ENCODE measurements around the gene INAFM2.

The INAFM2 gene

GRCh38 chr15:40287968-40288367 is 35.5 kb upstream of the INAFM2 start:
- DNase-seq = no peak

DNA sequence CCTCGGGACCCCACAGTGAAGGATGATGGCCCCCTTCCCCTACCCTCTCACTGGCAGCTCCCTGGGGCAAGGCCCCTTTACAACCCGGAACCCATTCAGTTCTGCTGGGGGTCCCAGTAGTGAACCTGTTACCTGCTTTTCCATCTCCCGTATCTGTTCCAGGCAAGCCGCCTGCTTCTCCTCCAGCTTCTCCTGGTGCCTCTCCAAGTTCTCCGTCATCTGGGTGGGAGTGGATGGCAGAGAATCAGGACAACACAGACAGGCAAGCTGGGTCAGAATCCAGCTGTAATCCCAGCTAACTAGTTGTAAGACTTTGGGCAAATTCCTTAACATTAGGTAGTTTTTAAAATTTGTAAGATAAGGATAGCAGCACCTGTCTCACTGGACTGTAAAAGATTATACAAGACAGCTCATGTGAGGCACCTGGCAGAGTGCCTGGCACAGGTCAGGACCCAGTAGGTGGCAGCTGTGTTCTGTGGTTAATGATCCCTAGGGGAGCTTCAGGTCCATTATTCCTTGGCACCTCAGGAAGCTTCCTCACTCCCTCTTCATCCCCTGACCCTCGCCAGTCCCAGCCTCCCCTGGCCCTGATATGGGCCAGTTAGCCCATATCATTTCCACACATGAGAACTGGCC is 34.2 kb upstream of the INAFM2 start:
- no peak for DNase-seq

- no peak for DNase-seq
These were observed 33.0 kb upstream of the INAFM2 start for GRCh38 chr15:40290545-40290917.

- peak in 1 of 2 experiments; percentile 19 for DNase-seq
These were observed 32.4 kb upstream of the INAFM2 start for GRCh38 chr15:40290918-40291574.

GRCh38 chr15:40292246-40292645 is 31.2 kb upstream of the INAFM2 start:
- no peak for DNase-seq

DNA sequence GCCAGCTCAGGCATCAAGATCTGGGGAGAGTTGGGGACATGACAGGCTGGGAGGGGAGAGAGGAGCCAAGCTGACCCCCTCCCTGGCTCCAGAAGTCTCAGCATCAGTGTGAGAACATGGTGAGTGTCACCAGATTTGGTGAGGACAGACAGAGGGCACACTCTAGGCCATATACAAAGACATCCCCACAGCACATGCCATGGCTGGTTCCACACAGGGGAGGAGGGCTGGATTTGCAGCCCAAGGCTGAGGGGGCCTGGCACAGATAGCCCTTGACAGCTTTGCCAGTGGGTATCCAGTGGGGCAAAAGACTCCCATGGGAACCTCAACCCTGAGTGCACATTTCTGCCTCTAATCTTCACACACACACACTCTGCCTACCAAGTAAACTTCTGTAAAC is 30.5 kb upstream of the INAFM2 start:
- no peak for DNase-seq

GRCh38 chr15:40293905-40294895 is 29.3 kb upstream of the INAFM2 start:
- DNase-seq = no peak

GRCh38 chr15:40295297-40295696 is 28.2 kb upstream of the INAFM2 start:
- DNase-seq = no peak

DNA sequence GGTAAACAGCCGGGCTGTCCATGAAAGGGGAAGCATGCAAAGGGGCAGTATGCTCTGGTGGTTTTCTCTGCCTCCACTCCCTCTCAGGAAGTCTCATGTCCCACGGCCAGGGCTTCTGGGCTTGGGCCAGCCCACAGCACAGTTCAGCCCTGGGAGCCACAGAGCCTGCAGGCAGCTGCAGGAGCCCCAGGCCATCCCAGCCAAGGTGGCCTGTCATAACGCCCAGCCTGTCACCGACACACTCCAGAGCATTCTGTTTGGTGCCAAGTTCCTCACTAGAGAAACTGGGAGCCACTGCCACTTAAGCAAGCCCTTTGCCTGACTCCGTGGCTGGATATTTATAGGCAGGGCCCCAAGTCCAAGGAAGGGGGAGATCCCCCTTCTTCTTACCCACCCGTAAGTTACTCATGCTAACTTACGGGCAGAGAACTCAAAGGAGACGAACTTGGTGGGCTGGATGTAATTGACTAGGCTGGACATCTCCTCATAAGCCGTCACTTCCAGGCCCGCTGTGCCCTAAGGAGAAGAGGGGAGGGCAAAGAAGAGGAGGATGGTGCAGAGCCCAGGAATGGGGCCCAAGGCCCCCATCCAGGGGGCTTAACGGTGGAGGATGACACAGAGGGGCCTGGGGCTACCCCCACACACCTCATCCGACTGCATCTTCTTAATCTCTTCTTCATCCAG is 27.5 kb upstream of the INAFM2 start:
- no peak for DNase-seq

DNA sequence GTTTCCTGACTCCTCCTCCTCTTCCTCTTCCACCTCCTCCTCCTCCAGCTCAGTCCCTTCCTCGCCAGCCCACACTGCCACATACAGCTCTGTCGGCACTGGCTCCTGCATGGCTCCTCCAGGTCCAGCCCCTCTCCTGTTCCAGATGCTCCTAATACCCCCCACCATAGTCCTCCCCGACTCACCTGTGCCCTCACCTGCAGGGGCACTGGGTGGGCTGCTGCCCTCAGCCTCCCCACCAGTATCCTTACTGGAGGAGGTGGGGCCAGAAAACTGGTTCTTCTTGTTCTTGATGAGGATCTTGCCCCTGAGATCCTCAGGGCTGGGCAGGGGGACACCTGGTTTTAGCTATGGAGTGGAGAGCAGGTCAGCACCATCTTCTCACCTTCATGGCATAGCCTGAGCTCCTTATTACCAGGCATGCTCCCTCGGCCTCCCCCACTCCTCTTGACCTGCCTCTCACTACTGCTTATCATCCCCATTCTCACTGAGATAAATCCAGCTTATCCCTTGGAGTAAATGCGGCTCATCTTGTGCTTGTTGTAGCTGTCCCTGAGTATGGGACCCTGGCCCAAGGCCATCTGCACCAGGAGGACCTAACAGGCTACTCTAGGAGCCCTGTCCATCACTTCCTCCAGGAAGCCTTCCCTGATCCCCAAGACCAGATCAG is 26.8 kb upstream of the INAFM2 start:
- no peak for DNase-seq

DNA sequence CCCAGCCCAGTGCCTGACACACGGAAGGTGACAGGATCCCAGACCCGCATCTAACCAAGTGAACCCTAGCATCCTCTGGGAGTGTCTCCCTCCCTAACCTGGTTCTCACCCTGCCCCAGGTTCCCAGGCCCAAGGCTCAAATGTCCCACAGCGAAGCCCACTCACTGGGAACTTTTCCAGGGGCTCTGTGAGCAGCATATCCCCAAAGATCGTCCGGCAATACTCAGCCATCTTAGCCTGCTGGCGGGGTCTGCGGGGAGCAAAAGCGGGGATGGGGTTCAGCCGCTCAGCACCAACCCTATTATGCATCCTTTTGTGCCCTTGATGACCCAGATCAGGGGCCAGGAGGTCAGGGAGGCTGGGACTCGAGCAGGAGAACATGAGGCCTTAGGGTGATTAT is 26.1 kb upstream of the INAFM2 start:
- DNase-seq = no peak

- no peak for DNase-seq
These were observed 25.1 kb upstream of the INAFM2 start for GRCh38 chr15:40298216-40298935.

DNA sequence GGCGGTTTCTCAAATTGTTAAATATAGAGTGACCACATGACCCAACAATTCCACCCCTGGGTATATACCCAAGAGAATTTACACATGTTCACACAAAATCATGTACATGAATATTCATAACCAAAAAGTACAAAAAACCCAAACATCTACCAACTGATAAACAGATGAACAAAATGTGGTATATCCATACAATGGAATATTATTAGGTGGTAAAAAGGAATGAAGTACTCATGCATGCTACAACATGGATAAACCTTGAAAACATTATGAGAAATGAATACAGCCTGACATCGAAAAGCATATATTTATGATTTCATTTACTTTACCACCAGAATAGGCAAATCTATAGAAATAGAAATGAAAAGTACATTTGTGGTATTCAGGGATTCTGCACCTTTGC is 23.1 kb upstream of the INAFM2 start:
- no peak for DNase-seq

GRCh38 chr15:40300771-40301170 is 22.7 kb upstream of the INAFM2 start:
- no peak for DNase-seq

GRCh38 chr15:40301467-40302179 is 21.9 kb upstream of the INAFM2 start:
- no peak for DNase-seq

- no peak for DNase-seq
These were observed 21.1 kb upstream of the INAFM2 start for GRCh38 chr15:40302288-40302886.

DNA sequence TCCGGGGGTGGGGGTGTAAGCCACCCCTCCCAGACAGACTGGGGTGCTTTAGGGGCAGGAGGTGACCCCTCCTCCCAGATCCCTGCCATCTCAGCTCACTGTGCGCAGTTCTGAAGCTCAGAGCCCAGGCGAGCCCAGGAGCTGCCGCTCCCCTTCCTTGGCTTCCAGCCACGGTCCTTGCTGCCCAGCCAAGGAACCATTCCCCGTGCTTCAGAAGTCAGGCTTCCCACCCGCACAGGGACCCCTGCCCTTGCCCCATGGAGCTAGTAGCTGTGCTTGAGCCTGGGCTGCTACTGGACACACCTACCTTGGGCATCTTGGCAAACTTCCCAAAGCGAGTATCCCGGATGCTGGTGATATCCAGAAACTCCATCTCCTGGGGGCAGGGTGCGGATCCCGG is 20.5 kb upstream of the INAFM2 start:
- no peak for DNase-seq

DNA sequence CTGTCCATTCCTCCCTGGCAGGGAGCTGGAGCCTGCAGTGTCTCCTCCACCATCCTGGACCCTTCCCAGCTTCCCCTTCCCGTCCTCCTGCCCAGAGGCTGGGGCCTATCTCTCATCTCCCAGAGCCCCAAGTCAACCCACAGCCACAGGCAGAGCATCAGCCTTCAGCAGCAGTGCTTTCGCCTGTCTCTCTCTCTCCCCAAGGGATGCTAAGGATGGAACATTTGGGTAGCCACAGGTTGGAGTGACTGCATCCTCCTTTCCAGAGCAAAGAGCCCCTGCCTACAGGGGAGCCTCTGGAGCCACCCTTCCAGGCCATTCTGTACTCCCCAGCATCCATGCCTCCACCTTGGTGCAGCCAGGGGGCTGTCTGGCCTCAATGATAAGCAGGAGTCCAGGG is 19.9 kb upstream of the INAFM2 start:
- DNase-seq = no peak

- DNase-seq = no peak
These were observed 18.2 kb upstream of the INAFM2 start for GRCh38 chr15:40305281-40305680.

DNA sequence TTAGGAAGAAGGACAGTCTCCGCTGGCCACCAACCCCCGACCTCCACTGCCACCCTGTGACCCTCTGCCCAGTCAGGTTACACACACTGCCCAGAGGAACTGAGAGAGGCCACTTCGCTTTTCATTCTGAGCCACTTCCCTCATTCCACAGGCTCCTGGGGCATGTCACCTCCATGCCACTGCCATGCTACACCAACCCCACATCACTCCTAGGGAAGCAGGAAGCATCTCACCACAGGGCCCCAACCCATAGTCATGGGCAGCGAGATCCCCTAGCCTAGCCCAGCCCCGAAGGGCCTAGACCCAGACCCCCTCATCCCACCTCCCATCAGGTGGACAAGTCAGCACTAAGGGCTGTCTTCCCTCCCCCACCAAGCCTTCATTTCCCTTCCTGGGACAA is 17.1 kb upstream of the INAFM2 start:
- DNase-seq = no peak

DNA sequence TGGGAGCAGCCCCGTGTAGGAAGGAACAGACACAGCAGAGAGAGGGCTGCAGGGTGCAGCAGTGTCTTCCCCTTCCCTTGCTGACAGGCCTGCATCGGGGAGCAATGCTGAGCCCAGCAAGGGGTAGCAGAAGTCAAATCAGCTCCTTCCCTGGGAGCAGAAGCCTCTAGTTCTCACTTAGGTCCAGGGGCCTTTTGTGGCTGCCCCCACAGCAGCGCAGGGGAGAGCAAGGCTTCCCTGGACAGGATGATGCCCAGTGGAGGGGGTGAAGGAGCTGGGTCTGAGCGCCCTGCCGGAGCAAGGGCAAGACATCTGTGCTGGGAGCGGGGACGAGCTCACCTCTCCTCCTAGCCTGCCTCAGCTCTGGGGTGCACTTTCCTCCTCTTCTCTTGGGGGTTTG is 16.6 kb upstream of the INAFM2 start:
- no peak for DNase-seq

Data from NCI-H1930 (cell line).